T-cell (primary cell): Measurements from ENCODE around the gene NR1H3. TPM values are rescaled to one million over a fixed set of nuclear protein-coding genes. Genes with fewer than 3 reads are reported as not detected.

Source experiments
- ATAC-seq, 4 experiments: fragments of 200-7000 bp in 3 of 4; fragments of 150-1000 bp in 1 of 4; cut with Tn5 transposase; replicated peaks in 1 of 4; 1 replicate in 3 of 4; 2 replicates in 1 of 4; pipeline ENCODE4 v1.10.0; 2021; ENCODE audit warnings: moderate library complexity in 3 of 4, mild to moderate bottlenecking in 2 of 4, moderate number of reproducible peaks in 1 of 4
- CTCF ChIA-PET, 2 donors: fragments of 300-600 bp; sonication (Branson Sonifier 250); formaldehyde crosslinking; loops; one replicate each; lab custom pipeline; 2022; ENCODE audit warnings: antibody characterized with exemption in 2 of 2; lab: Charles Lee
- POLR2A ChIA-PET, 2 donors: fragments of 300-600 bp; sonication (Branson Sonifier 250); formaldehyde crosslinking; loops; one replicate each; lab custom pipeline; 2022; ENCODE audit warnings: antibody characterized with exemption in 2 of 2; lab: Charles Lee
- DNase-seq, 35 experiments: peaks; one replicate each; pipeline versions ENCODE4 v3.0.0 to v3.0.0-alpha.2; 2013 to 2023
- H3K27ac ChIP-seq: one replicate; pipeline ENCODE4 v1.5.1; 2013; ENCODE audit warnings: low read length
- H3K27me3 ChIP-seq, 2 experiments: replicated peaks in 1 of 2; 1 replicate in 1 of 2; 2 replicates in 1 of 2; pipeline versions ENCODE4 v1.6.1 to v1.7.0; 2013; ENCODE audit warnings: low read length in 1 of 2, mixed read lengths in 1 of 2; ENCODE audit not compliant: control insufficient read depth in 2 of 2, insufficient read depth in 2 of 2; ENCODE audit errors: extremely low read depth in 1 of 2
- H3K36me3 ChIP-seq, 2 donors: 1 replicate in 1 of 2; 2 replicates in 1 of 2; pipeline versions ENCODE4 v1.6.1 to v1.7.0; 2013; ENCODE audit warnings: low read length in 1 of 2; ENCODE audit not compliant: control insufficient read depth in 2 of 2, insufficient read depth in 1 of 2; ENCODE audit errors: extremely low read depth in 1 of 2
- H3K4me1 ChIP-seq, 2 experiments: 1 replicate in 1 of 2; 2 replicates in 1 of 2; pipeline versions ENCODE4 v1.6.1 to v1.7.0; 2013; ENCODE audit warnings: low read length in 2 of 2, mixed read lengths in 1 of 2; ENCODE audit not compliant: insufficient read depth in 2 of 2, control insufficient read depth in 1 of 2; ENCODE audit errors: extremely low read depth in 1 of 2
- H3K4me3 ChIP-seq, 2 donors: 1 replicate in 1 of 2; 2 replicates in 1 of 2; pipeline versions ENCODE4 v1.5.1 to v1.7.0; 2013; ENCODE audit warnings: mild to moderate bottlenecking in 2 of 2, low read length in 1 of 2, moderate library complexity in 1 of 2; ENCODE audit not compliant: control insufficient read depth in 1 of 2; ENCODE audit errors: extremely low read depth in 1 of 2
- H3K9me3 ChIP-seq: 2 replicates; pipeline ENCODE4 v1.7.0; 2013
- H3K27ac Mint-ChIP-seq, 2 donors: one replicate each; pipeline ENCODE4 v1.8.0; 2020 to 2021; ENCODE audit warnings: mild to moderate bottlenecking in 2 of 2, mixed read lengths in 2 of 2
- H3K27me3 Mint-ChIP-seq, 2 donors: one replicate each; pipeline ENCODE4 v1.8.0; 2021 to 2022; ENCODE audit warnings: mixed read lengths in 2 of 2
- H3K36me3 Mint-ChIP-seq: one replicate; pipeline ENCODE4 v1.8.0; 2021; ENCODE audit warnings: mixed read lengths
- H3K4me1 Mint-ChIP-seq, 3 donors: one replicate each; pipeline ENCODE4 v1.8.0; 2020 to 2022; ENCODE audit warnings: mixed read lengths in 3 of 3, mild to moderate bottlenecking in 1 of 3
- H3K4me3 Mint-ChIP-seq, 3 donors: one replicate each; pipeline ENCODE4 v1.8.0; 2020 to 2022; ENCODE audit warnings: mild to moderate bottlenecking in 3 of 3, mixed read lengths in 3 of 3, moderate library complexity in 3 of 3
- H3K9me3 Mint-ChIP-seq, 3 donors: one replicate each; pipeline ENCODE4 v1.8.0; 2020 to 2022; ENCODE audit warnings: mixed read lengths in 3 of 3
- WGBS: methylation state at CpG from one replicate; pipeline ENCODE4 v1.1.5; 2013; ENCODE audit warnings: missing lambda C conversion rate; ENCODE audit not compliant: insufficient coverage; 5-methylcytosine and 5-hydroxymethylcytosine counted together
- total RNA-seq, 35 experiments: library from RNA in 6 of 35; stranded (reverse) in 6 of 35; fragments of 120-200 nt in 1 of 35; gene quantifications; one replicate each; pipeline versions ENCODE4 v1.2.1 to v1.2.4 and lab custom pipeline; 2013 to 2026

Gene NR1H3
- total RNA-seq, 5 donors from 2014 or later (not counting 1 experiment from before 2014, with no cell fraction given) = 3.6 to 16.7 (median 11.7) TPM

GRCh38 chr11:47289856-47290255, 32.1 kb downstream of the NR1H3 start:
- ATAC-seq (no peak), DNase-seq (no peak)
- Mint-ChIP-seq H3K36me3 (peaks cover 55% of the 10 kb centered on the region), H3K9me3 (no peaks in the 10 kb centered on the region), H3K27me3 (no peaks in the 10 kb centered on the region), H3K4me3 (no peak overlapping the region), H3K27ac (no peak overlapping the region), H3K4me1 (no peaks in the 10 kb centered on the region)
- H3K27ac ChIP-seq = no peak overlapping the region
- CTCF ChIA-PET = interaction anchor here in 1 of 2 donors (0.6 kb wide), 1 partner anchor 29 kb away, joined by 3 read pairs; no protein-coding TSS in a partner anchor
- no peaks in the 10 kb centered on the region for H3K4me1 ChIP-seq
- POLR2A ChIA-PET = interaction anchor here in 1 of 2 donors (0.6 kb wide), 1 partner anchor 74 kb away, joined by 3 read pairs; no protein-coding TSS in a partner anchor
- WGBS = 94% methylated on average over 12 of the region's 15 CpGs
- H3K27me3 ChIP-seq = no peaks in the 10 kb centered on the region
- H3K4me3 ChIP-seq = no peak overlapping the region
- peaks cover 6 to 91% of the 10 kb centered on the region in 2 donors for H3K36me3 ChIP-seq
- H3K9me3 ChIP-seq = no peaks in the 10 kb centered on the region

- Mint-ChIP-seq H3K4me3 (no peak overlapping the region), H3K27ac (peak overlapping the region; percentile 23 to 44), H3K36me3 (peaks cover 57% of the 10 kb centered on the region), H3K9me3 (no peaks in the 10 kb centered on the region), H3K27me3 (no peaks in the 10 kb centered on the region), H3K4me1 (peaks cover 0 to 5% (median 0%) of the 10 kb centered on the region in 3 donors)
- ChIA-PET CTCF (no interaction called here), POLR2A (interaction anchor here in 1 of 2 donors (0.5 to 0.6 kb wide), 2 partner anchors 106 to 150 kb away, joined by 3 read pairs; no protein-coding TSS in a partner anchor)
- no peak overlapping the region for H3K27ac ChIP-seq
- H3K36me3 ChIP-seq = peaks cover 19 to 75% of the 10 kb centered on the region in 2 donors
- no peak for ATAC-seq
- DNase-seq = no peak
- no peaks in the 10 kb centered on the region for H3K4me1 ChIP-seq
- H3K4me3 ChIP-seq = no peak overlapping the region
- WGBS = 100% methylated on average over 4 of the region's 5 CpGs
- no peaks in the 10 kb centered on the region for H3K27me3 ChIP-seq
- no peaks in the 10 kb centered on the region for H3K9me3 ChIP-seq
Observed at GRCh38 chr11:47295385-47295784, 37.6 kb downstream of the NR1H3 start.

- Mint-ChIP-seq H3K36me3 (peaks cover 56% of the 10 kb centered on the region), H3K27me3 (no peaks in the 10 kb centered on the region), H3K4me3 (no peak overlapping the region), H3K4me1 (peaks cover 0 to 6% (median 2%) of the 10 kb centered on the region in 3 donors), H3K27ac (peak overlapping the region in 1 of 2 donors; percentile 23), H3K9me3 (no peaks in the 10 kb centered on the region)
- 94% methylated on average over 2 of the region's 4 CpGs for WGBS
- no peak overlapping the region for H3K27ac ChIP-seq
- POLR2A ChIA-PET = interaction anchor here (0.6 kb wide), 2 partner anchors 105 to 451 kb away, joined by 3 to 4 read pairs; no protein-coding TSS in a partner anchor
- no peak for ATAC-seq
- CTCF ChIA-PET = no interaction called here
- H3K4me3 ChIP-seq = no peak overlapping the region
- DNase-seq = no peak
- no peaks in the 10 kb centered on the region for H3K4me1 ChIP-seq
- H3K36me3 ChIP-seq = peaks cover 19 to 73% of the 10 kb centered on the region in 2 donors
- no peaks in the 10 kb centered on the region for H3K27me3 ChIP-seq
- H3K9me3 ChIP-seq = no peaks in the 10 kb centered on the region
Observed at GRCh38 chr11:47296045-47296444, 38.2 kb downstream of the NR1H3 start.

GRCh38 chr11:47299078-47299477, 41.3 kb downstream of the NR1H3 start:
- WGBS = no CpG with 5 or more reads among the region's 3 CpGs
- Mint-ChIP-seq H3K9me3 (peaks cover 5 to 7% (median 5%) of the 10 kb centered on the region in 3 donors), H3K27me3 (no peaks in the 10 kb centered on the region), H3K27ac (no peak overlapping the region), H3K4me3 (no peak overlapping the region), H3K4me1 (peaks cover 0 to 7% (median 6%) of the 10 kb centered on the region in 3 donors), H3K36me3 (peaks cover 73% of the 10 kb centered on the region)
- no peaks in the 10 kb centered on the region for H3K27me3 ChIP-seq
- ChIA-PET CTCF (no interaction called here), POLR2A (interaction anchor here in 1 of 2 donors (0.9 kb wide), 1 partner anchor 84 kb away, joined by 5 read pairs; the partner anchor contains the start of gene DDB2)
- H3K36me3 ChIP-seq = peaks cover 19 to 72% of the 10 kb centered on the region in 2 donors
- no peaks in the 10 kb centered on the region for H3K9me3 ChIP-seq
- ATAC-seq = no peak
- H3K4me3 ChIP-seq = no peak overlapping the region
- H3K27ac ChIP-seq = no peak overlapping the region
- H3K4me1 ChIP-seq = no peaks in the 10 kb centered on the region
- no peak for DNase-seq

GRCh38 chr11:47302853-47303252, 45.1 kb downstream of the NR1H3 start:
- CTCF ChIA-PET = interaction anchor here in 1 of 2 donors (0.6 kb wide), 1 partner anchor 105 kb away, joined by 6 read pairs; no protein-coding TSS in a partner anchor
- Histone ChIP-seq H3K4me3 (no peak overlapping the region), H3K9me3 (no peaks in the 10 kb centered on the region), H3K27ac (no peak overlapping the region), H3K36me3 (peaks cover 17 to 80% of the 10 kb centered on the region in 2 donors), H3K27me3 (no peaks in the 10 kb centered on the region), H3K4me1 (no peaks in the 10 kb centered on the region)
- Mint-ChIP-seq H3K4me1 (peaks cover 6 to 7% (median 6%) of the 10 kb centered on the region in 3 donors), H3K27ac (peak overlapping the region in 1 of 2 donors; percentile 21), H3K36me3 (peaks cover 72% of the 10 kb centered on the region), H3K4me3 (no peak overlapping the region), H3K27me3 (no peaks in the 10 kb centered on the region), H3K9me3 (peaks cover 5 to 7% (median 5%) of the 10 kb centered on the region in 3 donors)
- no peak for DNase-seq
- POLR2A ChIA-PET = interaction anchor here in 1 of 2 donors (0.6 kb wide), 1 partner anchor 153 kb away, joined by 10 read pairs; no protein-coding TSS in a partner anchor
- WGBS = no CpG with 5 or more reads among the region's 1 CpG
- ATAC-seq = no peak

- H3K36me3 Mint-ChIP-seq = peaks cover 63% of the 10 kb centered on the region
- POLR2A ChIA-PET = interaction anchor here (0.6 kb wide), 4 partner anchors 8 to 118 kb away, joined by 3 to 5 read pairs (median 4); no protein-coding TSS in a partner anchor
Observed at GRCh38 chr11:47305734-47306483, 48.1 kb downstream of the NR1H3 start.

More at GRCh38 chr11:47305734-47306483, 48.1 kb downstream of the NR1H3 start:
- no peak for DNase-seq
- Mint-ChIP-seq H3K4me1 (peaks cover 0 to 6% (median 5%) of the 10 kb centered on the region in 3 donors), H3K4me3 (no peak overlapping the region), H3K27ac (no peak overlapping the region), H3K27me3 (no peaks in the 10 kb centered on the region), H3K9me3 (peaks cover 5 to 7% (median 5%) of the 10 kb centered on the region in 3 donors)
- Histone ChIP-seq H3K9me3 (no peaks in the 10 kb centered on the region), H3K27ac (no peak overlapping the region), H3K27me3 (no peaks in the 10 kb centered on the region), H3K4me3 (no peak overlapping the region), H3K4me1 (no peaks in the 10 kb centered on the region), H3K36me3 (peaks cover 11 to 93% of the 10 kb centered on the region in 2 donors)
- 100% methylated on average over 2 of the region's 3 CpGs for WGBS
- ATAC-seq = no peak
- CTCF ChIA-PET = interaction anchor here in 1 of 2 donors (0.6 kb wide), 2 partner anchors 73 to 149 kb away, joined by 5 to 6 read pairs; no protein-coding TSS in a partner anchor
